OCI-LY1 (cell line): ENCODE measurements around the gene ASPG.

Experiments
- EZH2 ChIP-seq: fragments of 200-600 bp; sonication (generic), shearing (Covaris generic); IDR thresholded peaks from 2 replicates; pipeline ENCODE4 v1.8.0; 2017; ENCODE audit warnings: borderline replicate concordance, mixed run types, mild to moderate bottlenecking, antibody characterized with exemption, low read length, moderate library complexity, mixed read lengths
- TF ChIP-seq, protein P1 (sequence below): fragments of 200-600 bp; sonication (generic), shearing (Covaris generic); IDR thresholded peaks from 2 replicates; pipeline ENCODE4 v1.5.1; 2017; ENCODE audit warnings: mild to moderate bottlenecking, antibody characterized with exemption, low read length, moderate library complexity, mixed read lengths

DNA sequence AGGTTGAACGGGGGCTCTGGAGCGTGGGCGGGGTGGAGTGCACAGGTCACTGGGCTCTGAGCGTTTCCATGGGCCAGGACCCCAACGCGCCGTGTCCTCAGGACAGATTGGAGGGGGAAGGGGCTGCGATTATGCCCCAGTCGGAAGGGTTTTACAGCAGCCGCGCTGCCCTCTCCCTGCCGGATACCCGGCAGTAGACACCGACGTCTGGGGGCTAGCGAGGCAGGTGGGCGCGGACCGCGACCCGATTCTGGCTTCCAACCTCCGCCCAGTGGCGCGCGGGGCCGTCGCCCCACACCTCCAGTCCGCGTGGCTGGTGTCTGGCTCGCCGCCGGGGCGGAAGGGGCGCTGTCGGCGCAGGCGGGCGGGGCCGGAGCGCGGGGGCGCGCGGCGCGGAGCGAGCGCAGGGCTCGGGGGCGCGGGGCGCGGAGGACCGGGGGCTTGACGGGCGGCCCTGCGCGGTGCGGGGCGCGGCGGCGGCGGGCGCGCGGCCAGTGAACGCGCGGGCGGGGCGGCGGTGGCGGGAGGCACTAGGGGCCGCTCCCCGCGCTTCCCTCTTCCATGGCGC is 50.5 kb downstream of the ASPG start:
- TF ChIP-seq, protein P1, sequence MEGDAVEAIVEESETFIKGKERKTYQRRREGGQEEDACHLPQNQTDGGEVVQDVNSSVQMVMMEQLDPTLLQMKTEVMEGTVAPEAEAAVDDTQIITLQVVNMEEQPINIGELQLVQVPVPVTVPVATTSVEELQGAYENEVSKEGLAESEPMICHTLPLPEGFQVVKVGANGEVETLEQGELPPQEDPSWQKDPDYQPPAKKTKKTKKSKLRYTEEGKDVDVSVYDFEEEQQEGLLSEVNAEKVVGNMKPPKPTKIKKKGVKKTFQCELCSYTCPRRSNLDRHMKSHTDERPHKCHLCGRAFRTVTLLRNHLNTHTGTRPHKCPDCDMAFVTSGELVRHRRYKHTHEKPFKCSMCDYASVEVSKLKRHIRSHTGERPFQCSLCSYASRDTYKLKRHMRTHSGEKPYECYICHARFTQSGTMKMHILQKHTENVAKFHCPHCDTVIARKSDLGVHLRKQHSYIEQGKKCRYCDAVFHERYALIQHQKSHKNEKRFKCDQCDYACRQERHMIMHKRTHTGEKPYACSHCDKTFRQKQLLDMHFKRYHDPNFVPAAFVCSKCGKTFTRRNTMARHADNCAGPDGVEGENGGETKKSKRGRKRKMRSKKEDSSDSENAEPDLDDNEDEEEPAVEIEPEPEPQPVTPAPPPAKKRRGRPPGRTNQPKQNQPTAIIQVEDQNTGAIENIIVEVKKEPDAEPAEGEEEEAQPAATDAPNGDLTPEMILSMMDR, result no peak
- no peak for TF ChIP-seq EZH2
